Measurements from ENCODE around the gene METTL22. TPM values are rescaled to one million over a fixed set of nuclear protein-coding genes. Genes with fewer than 3 reads are reported as not detected.

Gene METTL22
- total and polyA plus RNA-seq, 10 of the 15 experiments (the other 5 are each of a cell fraction or from before 2014, with no cell fraction given), result 6.4 to 34.7 (median 18.8) TPM

DNA sequence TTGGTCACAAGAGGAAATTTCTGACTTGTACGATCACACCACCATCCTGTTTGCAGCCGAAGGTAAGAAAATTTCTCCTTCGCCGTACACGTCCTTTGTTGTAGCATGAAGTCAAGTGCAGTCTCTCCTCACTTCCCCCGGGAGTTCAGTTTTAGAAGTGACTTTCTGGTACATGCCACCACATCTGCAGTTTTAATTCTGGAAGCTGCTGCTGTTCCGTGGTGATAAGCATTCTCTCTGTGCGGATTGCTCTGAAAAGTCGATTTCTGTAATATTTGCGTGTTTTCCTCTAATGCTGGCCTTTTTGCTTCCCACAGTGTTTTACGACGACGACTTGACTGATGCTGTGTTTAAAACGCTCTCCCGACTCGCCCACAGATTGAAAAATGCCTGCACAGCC lies 20.6 kb downstream of the METTL22 start:
- DNase-seq (ENCODE audit: low read depth, low spot score), result no peak
- ATAC-seq, result no peak
- Histone ChIP-seq H2AFZ (ENCODE audit: control insufficient read depth, low read depth, low read length) (no peak overlapping the region), H3K79me2 (ENCODE audit: control insufficient read depth, insufficient read depth, low read length) (no peaks in the 10 kb centered on the region), H4K20me1 (ENCODE audit: control insufficient read depth, insufficient read depth) (no peaks in the 10 kb centered on the region), H3K9me3 (replicated peaks; ENCODE audit: control insufficient read depth, insufficient read depth, low read length) (no peaks in the 10 kb centered on the region), H3K4me1 (ENCODE audit: control insufficient read depth, insufficient read depth, low read length) (no peaks in the 10 kb centered on the region), H3K9ac (ENCODE audit: control insufficient read depth, insufficient read depth, low read length) (no peak overlapping the region), H3K27me3 (replicated peaks in 1 of 2; ENCODE audit: control insufficient read depth in 2 of 2, insufficient read depth in 2 of 2, low read length in 1 of 2) (no peaks in the 10 kb centered on the region), H3K36me3 (ENCODE audit: control insufficient read depth in 2 of 2, insufficient read depth in 2 of 2, low read length in 1 of 2) (peaks cover 18 to 28% of the 10 kb centered on the region in 2 experiments; a peak in 3 of 4 replicates), H3K27ac (ENCODE audit: control insufficient read depth, insufficient read depth) (no peak overlapping the region), H3K4me3 (no peak overlapping the region), H3K4me2 (ENCODE audit: control insufficient read depth, insufficient read depth) (no peak overlapping the region)
- CTCF ChIA-PET, result no interaction called here
- RAD21 ChIA-PET (ENCODE audit: unreplicated experiment), result no interaction called here
- SMC1A ChIA-PET (ENCODE audit: uncharacterized antibody, unreplicated experiment), result no interaction called here
- WGBS (ENCODE audit: insufficient coverage, insufficient replicate concordance, low lambda C conversion rate, missing lambda C conversion rate), result 89% methylated on average over 16 of the region's 16 CpGs
- no peak for FAIRE-seq
- intact Hi-C loops (cut with micrococcal nuclease; ENCODE audit: unreplicated experiment), result no loop called here
- no peak for TF ChIP-seq TBL1XR1 (IDR thresholded peaks at IDR 0.05; ENCODE audit: low read depth, low read length)
- TF ChIP-seq, protein P1, sequence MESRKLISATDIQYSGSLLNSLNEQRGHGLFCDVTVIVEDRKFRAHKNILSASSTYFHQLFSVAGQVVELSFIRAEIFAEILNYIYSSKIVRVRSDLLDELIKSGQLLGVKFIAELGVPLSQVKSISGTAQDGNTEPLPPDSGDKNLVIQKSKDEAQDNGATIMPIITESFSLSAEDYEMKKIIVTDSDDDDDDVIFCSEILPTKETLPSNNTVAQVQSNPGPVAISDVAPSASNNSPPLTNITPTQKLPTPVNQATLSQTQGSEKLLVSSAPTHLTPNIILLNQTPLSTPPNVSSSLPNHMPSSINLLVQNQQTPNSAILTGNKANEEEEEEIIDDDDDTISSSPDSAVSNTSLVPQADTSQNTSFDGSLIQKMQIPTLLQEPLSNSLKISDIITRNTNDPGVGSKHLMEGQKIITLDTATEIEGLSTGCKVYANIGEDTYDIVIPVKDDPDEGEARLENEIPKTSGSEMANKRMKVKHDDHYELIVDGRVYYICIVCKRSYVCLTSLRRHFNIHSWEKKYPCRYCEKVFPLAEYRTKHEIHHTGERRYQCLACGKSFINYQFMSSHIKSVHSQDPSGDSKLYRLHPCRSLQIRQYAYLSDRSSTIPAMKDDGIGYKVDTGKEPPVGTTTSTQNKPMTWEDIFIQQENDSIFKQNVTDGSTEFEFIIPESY (IDR thresholded peaks at IDR 0.05), result no peak
- no peak for TF ChIP-seq CHD1 (IDR thresholded peaks at IDR 0.05; ENCODE audit: low read depth, low read length)
- TF ChIP-seq, protein P2, sequence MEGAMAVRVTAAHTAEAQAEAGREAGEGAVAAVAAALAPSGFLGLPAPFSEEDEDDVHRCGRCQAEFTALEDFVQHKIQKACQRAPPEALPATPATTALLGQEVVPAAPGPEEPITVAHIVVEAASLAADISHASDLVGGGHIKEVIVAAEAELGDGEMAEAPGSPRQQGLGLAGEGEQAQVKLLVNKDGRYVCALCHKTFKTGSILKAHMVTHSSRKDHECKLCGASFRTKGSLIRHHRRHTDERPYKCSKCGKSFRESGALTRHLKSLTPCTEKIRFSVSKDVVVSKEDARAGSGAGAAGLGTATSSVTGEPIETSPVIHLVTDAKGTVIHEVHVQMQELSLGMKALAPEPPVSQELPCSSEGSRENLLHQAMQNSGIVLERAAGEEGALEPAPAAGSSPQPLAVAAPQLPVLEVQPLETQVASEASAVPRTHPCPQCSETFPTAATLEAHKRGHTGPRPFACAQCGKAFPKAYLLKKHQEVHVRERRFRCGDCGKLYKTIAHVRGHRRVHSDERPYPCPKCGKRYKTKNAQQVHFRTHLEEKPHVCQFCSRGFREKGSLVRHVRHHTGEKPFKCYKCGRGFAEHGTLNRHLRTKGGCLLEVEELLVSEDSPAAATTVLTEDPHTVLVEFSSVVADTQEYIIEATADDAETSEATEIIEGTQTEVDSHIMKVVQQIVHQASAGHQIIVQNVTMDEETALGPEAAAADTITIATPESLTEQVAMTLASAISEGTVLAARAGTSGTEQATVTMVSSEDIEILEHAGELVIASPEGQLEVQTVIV (IDR thresholded peaks at IDR 0.05; ENCODE audit: borderline replicate concordance, partially characterized antibody), result no peak
- TF ChIP-seq SIN3A (IDR thresholded peaks at IDR 0.05; ENCODE audit: low read depth, low read length), result no peak
- no peak for TF ChIP-seq ASH2L (IDR thresholded peaks at IDR 0.05; ENCODE audit: borderline replicate concordance, low read depth)
- TF ChIP-seq, protein P3, sequence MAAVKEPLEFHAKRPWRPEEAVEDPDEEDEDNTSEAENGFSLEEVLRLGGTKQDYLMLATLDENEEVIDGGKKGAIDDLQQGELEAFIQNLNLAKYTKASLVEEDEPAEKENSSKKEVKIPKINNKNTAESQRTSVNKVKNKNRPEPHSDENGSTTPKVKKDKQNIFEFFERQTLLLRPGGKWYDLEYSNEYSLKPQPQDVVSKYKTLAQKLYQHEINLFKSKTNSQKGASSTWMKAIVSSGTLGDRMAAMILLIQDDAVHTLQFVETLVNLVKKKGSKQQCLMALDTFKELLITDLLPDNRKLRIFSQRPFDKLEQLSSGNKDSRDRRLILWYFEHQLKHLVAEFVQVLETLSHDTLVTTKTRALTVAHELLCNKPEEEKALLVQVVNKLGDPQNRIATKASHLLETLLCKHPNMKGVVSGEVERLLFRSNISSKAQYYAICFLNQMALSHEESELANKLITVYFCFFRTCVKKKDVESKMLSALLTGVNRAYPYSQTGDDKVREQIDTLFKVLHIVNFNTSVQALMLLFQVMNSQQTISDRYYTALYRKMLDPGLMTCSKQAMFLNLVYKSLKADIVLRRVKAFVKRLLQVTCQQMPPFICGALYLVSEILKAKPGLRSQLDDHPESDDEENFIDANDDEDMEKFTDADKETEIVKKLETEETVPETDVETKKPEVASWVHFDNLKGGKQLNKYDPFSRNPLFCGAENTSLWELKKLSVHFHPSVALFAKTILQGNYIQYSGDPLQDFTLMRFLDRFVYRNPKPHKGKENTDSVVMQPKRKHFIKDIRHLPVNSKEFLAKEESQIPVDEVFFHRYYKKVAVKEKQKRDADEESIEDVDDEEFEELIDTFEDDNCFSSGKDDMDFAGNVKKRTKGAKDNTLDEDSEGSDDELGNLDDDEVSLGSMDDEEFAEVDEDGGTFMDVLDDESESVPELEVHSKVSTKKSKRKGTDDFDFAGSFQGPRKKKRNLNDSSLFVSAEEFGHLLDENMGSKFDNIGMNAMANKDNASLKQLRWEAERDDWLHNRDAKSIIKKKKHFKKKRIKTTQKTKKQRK (IDR thresholded peaks at IDR 0.05; ENCODE audit: low read depth, low read length), result no peak
- no peak for TF ChIP-seq EZH2 (IDR thresholded peaks at IDR 0.05; ENCODE audit: borderline replicate concordance, control insufficient read depth, low read depth, low read length)
- no peak for TF ChIP-seq TCF3 (IDR thresholded peaks at IDR 0.05; ENCODE audit: borderline replicate concordance, insufficient read depth, low read depth, low read length)
- TF ChIP-seq, protein P4, sequence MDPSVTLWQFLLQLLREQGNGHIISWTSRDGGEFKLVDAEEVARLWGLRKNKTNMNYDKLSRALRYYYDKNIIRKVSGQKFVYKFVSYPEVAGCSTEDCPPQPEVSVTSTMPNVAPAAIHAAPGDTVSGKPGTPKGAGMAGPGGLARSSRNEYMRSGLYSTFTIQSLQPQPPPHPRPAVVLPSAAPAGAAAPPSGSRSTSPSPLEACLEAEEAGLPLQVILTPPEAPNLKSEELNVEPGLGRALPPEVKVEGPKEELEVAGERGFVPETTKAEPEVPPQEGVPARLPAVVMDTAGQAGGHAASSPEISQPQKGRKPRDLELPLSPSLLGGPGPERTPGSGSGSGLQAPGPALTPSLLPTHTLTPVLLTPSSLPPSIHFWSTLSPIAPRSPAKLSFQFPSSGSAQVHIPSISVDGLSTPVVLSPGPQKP (IDR thresholded peaks at IDR 0.05; ENCODE audit: low read depth, low read length), result no peak
- TF ChIP-seq, protein P5, sequence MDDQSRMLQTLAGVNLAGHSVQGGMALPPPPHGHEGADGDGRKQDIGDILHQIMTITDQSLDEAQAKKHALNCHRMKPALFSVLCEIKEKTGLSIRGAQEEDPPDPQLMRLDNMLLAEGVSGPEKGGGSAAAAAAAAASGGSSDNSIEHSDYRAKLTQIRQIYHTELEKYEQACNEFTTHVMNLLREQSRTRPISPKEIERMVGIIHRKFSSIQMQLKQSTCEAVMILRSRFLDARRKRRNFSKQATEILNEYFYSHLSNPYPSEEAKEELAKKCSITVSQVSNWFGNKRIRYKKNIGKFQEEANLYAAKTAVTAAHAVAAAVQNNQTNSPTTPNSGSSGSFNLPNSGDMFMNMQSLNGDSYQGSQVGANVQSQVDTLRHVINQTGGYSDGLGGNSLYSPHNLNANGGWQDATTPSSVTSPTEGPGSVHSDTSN (IDR thresholded peaks at IDR 0.05; ENCODE audit: insufficient replicate concordance, low read depth, low read length), result no peak
- in situ Hi-C loops (cut with MboI), result no loop called here
- POLR2A ChIA-PET, result no interaction called here
- no TSS peak for BruUV-seq (replicated peaks)

Measured in GM12878 (cell line).